GM18498 (cell line): ENCODE data around the gene ITPR2.
A peak's percentile ranks its signal among the peaks of the same experiment; 100 is the strongest.

Experiments used
- ATAC-seq: cut with Tn5 transposase; IDR thresholded peaks from one replicate; pipeline ENCODE4 v1.9.1; 2021; ENCODE audit warnings: mild to moderate bottlenecking, moderate library complexity; ENCODE audit not compliant: unreplicated experiment

The ITPR2 gene

DNA sequence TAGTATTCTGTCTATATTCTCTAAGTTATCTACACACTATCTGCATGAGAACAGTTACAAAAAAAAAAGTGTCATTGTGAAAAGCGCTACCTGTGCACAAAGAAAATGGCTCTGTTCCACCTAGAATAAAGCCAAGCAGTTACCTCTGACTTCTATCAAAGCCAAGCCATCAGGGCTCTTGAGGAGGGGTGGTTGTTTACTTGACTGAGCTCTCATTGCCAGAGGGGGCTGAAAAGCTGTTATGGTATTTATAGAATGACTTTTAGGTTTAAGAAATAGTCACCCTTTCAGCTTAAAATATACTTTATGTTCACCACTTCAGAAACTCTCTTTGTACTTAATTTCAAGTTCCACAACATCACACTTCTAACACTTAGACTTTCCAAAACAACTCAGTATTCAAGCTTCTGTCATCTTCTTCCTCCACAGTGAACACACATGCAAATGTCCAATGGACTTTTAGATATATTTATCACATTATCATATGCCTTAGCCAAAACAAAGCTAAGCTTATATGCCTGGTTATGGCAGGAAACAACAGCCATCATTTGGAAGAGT, 7.5 kb downstream of the ITPR2 start:
- ATAC-seq = peak; percentile 49

DNA sequence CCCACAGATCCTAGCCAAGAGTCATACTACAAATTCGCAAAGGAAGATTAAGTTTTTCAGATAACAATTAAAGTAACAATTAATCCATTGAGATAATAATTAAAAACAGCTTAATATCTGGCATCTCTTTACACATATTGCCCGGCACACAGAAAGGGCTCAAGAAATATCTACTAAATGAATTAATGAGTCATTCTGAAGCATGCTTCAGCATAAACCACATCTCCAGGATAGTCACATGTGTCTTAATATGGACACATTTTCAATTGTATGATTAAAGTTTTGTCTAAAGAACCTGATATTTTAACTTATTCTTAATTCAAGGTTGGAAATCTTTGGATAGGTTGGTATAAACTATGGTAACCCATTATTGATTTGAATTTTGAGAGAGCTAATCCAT, 9.6 kb downstream of the ITPR2 start:
- ATAC-seq = no peak

DNA sequence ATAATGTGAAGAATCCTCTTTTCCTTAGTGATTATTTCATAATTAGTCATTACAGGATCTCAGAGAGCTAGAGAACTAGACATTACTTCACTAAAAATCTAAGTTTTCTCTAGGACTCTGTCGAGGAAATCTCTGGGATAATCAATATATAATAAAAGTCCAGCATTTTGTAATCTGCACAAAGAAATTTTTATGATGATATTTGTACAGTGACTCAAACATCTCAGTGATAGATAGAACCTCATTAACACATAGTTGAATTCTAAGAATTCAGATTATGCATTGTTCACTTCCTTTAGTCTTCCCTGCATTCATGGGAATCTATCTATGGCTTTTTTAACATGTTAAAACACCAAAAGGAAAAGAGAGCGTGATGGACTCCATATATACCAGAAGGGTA, 11.0 kb downstream of the ITPR2 start:
- no peak for ATAC-seq

DNA sequence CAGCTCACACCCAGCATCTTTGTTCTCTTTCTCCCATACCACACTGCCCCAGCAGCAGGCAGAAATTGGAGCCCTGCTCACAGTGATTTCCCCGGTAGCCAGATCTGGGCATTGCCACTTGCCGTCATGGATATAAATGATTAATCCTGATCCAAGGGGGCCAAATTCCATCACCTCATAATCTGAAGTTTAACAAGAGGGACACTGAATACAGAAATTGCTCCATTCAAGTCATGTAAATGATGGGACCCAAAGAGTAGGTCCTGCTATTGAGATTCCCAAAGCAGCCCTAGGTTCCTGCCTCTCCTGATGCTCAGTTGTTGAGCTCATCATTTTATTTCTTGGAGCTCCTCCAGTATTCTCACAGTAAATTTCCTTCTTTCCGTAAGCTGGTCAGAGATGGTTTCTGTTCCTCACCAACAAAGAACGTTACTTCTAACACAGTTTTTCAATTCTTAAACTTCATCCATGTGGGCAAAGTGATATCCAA, 11.7 kb downstream of the ITPR2 start:
- ATAC-seq = no peak

DNA sequence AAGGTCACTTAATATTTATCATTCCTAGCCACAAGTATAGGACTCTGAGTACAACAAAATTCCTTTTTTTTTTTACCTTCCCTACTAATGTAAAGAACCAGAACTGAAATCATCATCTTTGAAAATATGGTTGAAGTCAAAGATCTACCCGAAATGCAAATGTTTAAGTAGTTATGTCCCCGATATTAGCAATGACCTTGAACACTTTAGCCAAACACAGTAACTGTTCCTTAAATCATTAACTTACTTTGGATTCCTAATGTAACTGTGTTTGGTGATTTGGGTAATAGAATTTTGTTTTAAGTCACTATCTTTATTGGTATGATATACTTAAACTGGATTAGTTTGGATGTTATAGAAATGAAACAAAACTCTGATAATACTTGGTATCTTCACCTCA, 14.4 kb downstream of the ITPR2 start:
- no peak for ATAC-seq

- no peak for ATAC-seq
These were observed 14.8 kb downstream of the ITPR2 start for GRCh38 chr12:26818201-26818600.

DNA sequence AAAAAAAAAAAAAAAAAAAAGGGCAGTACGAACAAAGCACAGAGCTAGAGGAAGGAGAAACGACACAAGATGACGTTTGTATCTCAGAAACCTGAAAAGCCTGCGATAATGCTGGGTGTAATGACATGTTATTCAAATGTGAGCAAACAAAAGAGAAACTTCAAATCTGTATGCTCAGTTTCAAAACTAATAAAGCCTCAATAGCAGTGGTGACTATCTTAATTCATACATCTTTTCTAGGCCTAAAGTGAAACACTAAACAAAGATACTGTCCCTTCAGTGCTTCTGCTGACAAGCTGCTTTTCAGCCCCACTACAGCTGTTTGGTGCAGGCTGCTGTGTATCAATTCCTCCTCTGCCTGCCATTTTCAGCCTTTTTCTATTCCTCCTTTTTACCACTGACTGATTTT, 15.8 kb downstream of the ITPR2 start:
- ATAC-seq = peak; percentile 91

- ATAC-seq = no peak
These were observed 19.2 kb downstream of the ITPR2 start for GRCh38 chr12:26813812-26814211.

GRCh38 chr12:26810330-26810729, 22.7 kb downstream of the ITPR2 start:
- no peak for ATAC-seq

- no peak for ATAC-seq
These were observed 23.2 kb downstream of the ITPR2 start for GRCh38 chr12:26809611-26810285.

GRCh38 chr12:26808766-26809476, 24.1 kb downstream of the ITPR2 start:
- ATAC-seq = peak; percentile 76

- no peak for ATAC-seq
These were observed 25.7 kb downstream of the ITPR2 start for GRCh38 chr12:26807292-26807691.

DNA sequence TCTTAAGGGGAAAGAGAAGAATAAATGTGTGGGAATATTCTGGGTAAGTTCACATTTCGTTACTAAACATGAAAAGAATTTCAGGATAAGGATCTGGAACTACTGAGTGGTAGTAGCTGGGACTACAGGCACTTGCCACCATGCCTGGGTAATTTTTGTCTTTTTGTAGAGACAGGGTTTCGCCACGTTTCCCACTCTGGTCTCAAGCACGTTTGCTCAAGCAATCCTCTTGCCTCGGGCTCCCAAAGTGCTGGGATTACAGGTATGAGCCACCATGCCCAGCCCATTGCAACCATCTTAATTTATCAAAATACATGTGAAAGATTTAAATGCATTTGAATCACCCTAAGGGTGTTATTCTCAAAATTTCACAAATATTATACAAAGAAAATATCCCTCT, 26.4 kb downstream of the ITPR2 start:
- ATAC-seq = no peak

DNA sequence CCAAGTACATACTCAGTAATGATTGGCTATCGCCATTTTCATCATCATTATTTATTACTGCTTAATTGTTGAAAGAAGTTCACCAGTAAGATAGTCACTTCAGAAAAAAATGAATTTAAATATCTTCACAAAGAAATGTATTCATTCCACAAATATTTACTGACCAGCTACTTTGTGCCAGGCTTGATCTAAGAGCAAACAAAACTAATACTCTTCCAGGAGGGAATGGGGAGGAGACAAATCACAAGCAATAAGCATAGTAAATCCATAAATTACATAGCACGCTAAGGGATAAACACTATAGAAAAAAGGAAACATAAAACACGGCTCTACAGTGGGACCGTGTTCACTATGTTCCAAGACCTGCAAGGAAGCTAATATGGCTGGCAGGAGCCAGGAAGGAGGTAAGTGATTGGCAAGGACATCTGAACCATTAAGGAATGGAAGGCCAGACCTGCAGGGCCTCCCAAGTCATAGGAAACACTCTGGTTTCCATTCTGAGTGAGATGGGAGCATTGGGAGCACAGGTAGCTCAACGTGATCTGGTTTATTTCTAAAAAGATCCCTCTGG, 27.5 kb downstream of the ITPR2 start:
- ATAC-seq = no peak

DNA sequence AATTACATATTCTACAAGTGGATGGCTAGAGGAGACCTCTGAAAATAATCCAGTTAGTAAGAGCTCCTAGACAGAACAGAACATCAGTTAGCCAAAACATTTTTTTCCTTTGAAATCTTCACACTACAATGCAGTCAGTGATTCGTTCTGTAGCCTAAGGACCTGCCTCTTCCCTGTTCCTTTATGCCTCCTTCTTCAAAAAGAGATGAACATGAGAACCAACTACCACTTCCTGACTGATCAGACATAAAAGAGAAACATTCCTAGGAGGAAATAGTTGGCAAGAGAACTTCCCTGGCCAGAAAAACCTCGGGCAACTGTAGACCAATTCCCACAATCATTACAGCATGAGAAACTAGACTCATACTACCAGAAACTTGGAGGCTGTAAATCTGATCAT, 29.4 kb downstream of the ITPR2 start:
- ATAC-seq = no peak

GRCh38 chr12:26801486-26801885, 31.5 kb downstream of the ITPR2 start:
- no peak for ATAC-seq

DNA sequence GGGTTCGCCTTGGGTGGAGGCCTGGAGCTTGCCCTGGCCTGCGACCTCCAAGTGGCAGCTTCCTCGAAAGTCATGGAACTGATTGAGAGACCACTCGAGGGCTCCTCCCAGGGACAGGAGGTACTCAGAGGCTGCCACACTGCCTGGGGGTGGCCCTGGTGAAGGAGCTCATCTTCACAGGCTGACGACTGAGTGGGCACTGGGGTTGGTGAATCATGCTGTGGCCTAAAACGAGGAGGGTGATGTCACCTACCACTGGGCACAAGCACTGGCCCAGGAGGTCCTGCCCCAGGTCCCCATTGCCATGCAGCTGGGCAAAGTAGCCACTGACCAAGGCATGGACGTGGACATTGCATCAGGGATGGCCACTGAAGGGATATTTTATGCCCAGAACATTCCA, 32.1 kb downstream of the ITPR2 start:
- no peak for ATAC-seq

GRCh38 chr12:26800347-26800746, 32.6 kb downstream of the ITPR2 start:
- ATAC-seq = no peak

GRCh38 chr12:26799741-26800140, 33.3 kb downstream of the ITPR2 start:
- peak; percentile 42 for ATAC-seq

GRCh38 chr12:26798640-26799039, 34.4 kb downstream of the ITPR2 start:
- ATAC-seq = no peak

GRCh38 chr12:26798023-26798422, 35.0 kb downstream of the ITPR2 start:
- ATAC-seq = no peak

GRCh38 chr12:26795910-26796309, 37.1 kb downstream of the ITPR2 start:
- ATAC-seq = no peak
